ENCODE measurements around the gene DENND5A.
"Not testable (repeated sequence)": the region's sequence is repeated elsewhere in the genome, so short reads cannot be mapped to it uniquely, and the experiment has no call there.

DNA sequence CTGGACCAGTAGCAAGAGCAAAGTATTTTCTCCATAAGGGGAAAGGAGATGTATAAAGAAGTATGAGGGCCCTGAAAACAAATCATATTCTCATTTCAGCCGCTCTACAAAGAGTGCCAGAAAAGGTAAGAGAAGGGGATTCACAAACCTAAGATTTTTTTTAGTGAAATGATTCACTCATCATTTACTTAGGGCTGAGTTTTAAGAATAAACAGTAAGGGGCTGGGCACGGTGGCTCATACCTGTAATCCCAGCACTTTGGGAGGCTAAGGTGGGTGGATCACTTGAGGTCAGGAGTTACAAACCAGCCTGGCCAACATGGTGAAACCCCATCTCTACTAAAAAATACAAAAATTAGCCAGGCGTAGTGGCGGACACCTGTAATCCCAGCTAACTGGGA lies 55.5 kb downstream of the DENND5A start:
- TF ChIP-seq, protein P1, sequence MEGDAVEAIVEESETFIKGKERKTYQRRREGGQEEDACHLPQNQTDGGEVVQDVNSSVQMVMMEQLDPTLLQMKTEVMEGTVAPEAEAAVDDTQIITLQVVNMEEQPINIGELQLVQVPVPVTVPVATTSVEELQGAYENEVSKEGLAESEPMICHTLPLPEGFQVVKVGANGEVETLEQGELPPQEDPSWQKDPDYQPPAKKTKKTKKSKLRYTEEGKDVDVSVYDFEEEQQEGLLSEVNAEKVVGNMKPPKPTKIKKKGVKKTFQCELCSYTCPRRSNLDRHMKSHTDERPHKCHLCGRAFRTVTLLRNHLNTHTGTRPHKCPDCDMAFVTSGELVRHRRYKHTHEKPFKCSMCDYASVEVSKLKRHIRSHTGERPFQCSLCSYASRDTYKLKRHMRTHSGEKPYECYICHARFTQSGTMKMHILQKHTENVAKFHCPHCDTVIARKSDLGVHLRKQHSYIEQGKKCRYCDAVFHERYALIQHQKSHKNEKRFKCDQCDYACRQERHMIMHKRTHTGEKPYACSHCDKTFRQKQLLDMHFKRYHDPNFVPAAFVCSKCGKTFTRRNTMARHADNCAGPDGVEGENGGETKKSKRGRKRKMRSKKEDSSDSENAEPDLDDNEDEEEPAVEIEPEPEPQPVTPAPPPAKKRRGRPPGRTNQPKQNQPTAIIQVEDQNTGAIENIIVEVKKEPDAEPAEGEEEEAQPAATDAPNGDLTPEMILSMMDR (IDR thresholded peaks at IDR 0.05) = not testable (repeated sequence)
- TF ChIP-seq POLR2A (IDR thresholded peaks at IDR 0.05) = not testable (repeated sequence)
